NCI-H1092 treated with DMSO at 0.1 percent for 48 hours (cell line): ENCODE data around the gene ZNHIT1.

ENCODE experiments used
- DNase-seq: peaks from one replicate; lab custom pipeline; 2025; lab: John Stamatoyannopoulos, UW

The ZNHIT1 gene

GRCh38 chr7:101218236-101219125, 516 bp downstream of the ZNHIT1 start:
- DNase-seq, result no peak

DNA sequence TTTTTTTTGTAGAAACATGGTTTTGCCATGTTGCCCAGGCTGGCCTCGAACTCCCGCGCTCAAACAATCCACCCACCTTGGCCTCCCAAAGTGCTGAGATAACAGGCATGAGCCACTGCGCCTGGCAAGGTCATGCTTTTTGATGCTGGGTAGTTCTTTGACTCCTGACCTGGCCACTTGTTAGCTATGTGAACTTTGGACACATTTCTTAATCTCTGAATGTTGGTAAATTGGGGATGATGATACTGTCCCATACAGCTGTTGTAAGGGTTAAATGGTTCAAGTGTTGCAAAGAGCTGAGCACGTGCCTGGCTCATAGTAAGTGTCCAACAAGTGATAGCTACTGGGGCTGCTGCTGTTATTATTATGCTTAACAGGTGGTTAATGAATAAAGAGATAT, 2.3 kb downstream of the ZNHIT1 start:
- DNase-seq, result no peak

DNA sequence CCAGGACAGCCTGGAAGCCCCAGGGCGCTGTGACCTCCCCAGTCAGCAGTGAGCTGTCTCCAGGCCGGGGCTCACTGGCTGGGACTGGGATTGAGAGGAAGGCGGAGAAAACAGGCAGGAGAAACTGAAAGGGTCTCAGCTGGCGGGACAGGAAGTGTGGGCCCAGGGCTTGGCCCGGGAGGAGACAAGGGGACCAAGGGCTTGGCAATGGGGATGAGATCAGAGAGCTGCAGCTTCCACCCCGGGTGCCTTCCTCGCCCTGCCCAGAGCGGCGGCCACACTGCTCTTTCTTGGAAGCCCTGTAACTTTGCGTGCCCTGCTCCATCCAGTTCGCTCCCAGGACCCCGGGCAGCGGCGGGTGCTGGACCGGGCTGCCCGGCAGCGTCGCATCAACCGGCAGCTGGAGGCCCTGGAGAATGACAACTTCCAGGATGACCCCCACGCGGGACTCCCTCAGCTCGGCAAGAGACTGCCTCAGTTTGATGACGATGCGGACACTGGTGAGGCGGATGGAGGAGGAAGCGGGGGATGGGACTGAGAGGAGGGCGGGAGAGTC, 4.4 kb downstream of the ZNHIT1 start:
- DNase-seq, result no peak

DNA sequence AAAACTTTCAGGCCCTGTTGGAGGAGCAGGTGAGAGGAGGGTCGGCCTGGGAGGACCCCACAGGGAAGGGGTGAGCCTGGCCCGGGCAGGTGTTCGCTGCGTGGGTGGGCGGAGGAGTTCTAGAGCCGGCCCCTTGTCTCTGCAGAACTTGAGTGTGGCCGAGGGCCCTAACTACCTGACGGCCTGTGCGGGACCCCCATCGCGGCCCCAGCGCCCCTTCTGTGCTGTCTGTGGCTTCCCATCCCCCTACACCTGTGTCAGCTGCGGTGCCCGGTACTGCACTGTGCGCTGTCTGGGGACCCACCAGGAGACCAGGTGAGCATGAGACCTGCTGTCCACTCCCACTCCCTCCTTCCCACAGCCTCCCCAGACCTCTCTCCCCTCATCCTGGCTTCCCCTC, 5.6 kb downstream of the ZNHIT1 start:
- DNase-seq, result no peak

GRCh38 chr7:101225650-101226049, 7.7 kb downstream of the ZNHIT1 start:
- no peak for DNase-seq

- DNase-seq, result no peak
Observed at GRCh38 chr7:101226721-101227120, 8.8 kb downstream of the ZNHIT1 start.

DNA sequence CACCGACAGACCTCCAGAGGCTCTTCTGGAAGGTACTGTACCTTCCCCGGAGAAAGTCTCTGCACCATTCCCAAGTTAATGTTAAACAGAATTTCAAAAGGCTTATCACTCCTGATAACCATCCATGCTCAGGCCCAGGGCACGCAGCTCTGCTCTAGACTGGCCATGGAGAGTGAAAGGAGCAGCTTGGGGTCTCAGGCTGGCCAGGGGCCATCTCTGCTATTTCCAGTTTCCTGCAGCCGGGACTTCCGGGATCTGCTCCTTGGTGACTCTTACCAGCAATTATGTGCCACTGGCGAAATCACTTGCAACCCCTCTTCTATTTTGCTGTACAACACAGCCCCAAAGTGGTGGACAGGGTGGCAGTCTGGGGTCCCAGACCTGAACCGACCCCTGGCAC, 13.7 kb downstream of the ZNHIT1 start:
- no peak for DNase-seq

- DNase-seq, result no peak
Observed at GRCh38 chr7:101232141-101232850, 14.3 kb downstream of the ZNHIT1 start.

- no peak for DNase-seq
Observed at GRCh38 chr7:101233907-101234547, 16.1 kb downstream of the ZNHIT1 start.

DNA sequence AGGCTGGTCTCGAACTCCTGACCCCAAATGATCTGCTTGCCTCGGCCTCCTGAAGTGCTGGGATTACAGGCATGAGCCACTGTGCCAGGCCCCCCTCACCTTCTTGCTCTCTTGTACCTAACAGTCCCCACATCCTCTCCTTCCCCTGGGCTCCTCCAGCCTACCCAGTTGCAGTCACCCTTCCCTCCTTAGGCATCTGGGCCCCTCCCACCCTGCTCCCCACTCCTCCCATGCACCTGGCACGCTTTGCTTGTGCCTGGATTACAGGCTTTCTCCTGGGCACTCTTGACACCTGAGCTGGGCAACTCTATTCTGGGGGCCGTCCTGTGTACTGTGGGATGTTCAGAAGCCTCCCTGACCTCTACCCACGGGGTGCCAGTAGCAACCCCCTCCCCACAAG, 16.7 kb downstream of the ZNHIT1 start:
- no peak for DNase-seq

DNA sequence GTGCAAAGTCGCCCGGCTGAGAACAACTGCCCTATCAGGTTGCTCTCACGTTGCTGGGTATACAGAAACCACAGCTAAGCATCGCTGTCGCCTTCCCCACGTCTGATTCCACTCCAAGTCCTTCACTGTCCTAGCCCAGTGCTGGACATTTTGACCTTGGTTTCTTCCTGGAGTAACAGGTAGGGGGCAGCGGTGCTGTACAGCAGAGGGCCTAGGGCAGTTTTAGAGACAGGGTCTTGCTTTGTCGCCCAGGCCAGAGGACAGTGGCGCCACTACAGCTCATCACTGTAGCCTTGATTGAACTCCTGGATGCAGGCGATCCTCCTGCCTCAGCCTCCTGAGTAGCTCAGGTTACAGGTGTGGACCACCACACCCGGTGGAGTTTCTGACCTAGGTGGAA, 17.1 kb downstream of the ZNHIT1 start:
- no peak for DNase-seq

DNA sequence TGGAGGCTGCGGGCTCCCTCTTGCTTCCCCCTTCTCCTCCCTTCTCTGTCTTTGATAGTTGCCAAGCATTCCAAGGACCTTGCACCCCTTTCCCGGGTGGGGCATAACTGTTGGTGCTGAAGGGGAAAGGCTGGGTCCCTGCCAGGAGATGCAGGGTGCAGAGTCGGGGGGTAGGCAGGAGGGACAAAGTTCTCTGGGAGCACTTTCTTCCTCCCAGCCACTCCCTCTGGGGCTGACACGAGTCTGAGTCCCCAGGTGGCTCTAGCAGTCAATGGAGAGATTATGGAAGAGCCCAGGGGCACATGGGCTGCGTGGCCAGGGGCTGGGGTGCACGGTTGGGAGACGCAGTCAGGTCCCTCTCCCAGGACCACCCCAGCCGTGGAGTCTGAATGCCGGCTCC, 17.6 kb downstream of the ZNHIT1 start:
- no peak for DNase-seq

DNA sequence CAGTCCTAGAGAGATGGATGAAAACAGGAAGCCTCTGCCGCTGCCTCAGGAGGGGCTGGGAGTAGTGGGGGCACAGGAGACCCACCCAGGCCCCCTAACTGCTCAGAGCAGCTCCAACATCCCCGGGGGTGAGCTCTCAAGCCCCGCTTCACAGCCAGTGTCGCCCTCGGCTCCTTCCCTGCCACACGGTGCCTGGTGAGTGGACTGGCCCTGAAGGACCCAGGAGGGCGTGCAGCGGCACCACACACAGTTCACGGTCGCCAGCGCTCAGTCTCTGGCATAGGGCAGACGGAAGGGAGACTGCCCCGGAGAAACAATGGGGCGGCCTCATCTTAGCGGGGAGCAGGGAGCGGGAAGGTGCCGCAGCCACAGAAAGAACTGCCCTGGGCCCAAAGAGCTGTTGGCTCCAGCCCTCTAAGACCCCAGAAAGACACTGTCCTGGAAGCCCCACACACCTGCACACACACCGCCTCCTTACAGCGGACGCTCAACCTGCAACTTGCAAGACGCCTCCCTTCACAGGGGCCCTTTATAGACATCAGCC, 18.4 kb downstream of the ZNHIT1 start:
- DNase-seq, result no peak

DNA sequence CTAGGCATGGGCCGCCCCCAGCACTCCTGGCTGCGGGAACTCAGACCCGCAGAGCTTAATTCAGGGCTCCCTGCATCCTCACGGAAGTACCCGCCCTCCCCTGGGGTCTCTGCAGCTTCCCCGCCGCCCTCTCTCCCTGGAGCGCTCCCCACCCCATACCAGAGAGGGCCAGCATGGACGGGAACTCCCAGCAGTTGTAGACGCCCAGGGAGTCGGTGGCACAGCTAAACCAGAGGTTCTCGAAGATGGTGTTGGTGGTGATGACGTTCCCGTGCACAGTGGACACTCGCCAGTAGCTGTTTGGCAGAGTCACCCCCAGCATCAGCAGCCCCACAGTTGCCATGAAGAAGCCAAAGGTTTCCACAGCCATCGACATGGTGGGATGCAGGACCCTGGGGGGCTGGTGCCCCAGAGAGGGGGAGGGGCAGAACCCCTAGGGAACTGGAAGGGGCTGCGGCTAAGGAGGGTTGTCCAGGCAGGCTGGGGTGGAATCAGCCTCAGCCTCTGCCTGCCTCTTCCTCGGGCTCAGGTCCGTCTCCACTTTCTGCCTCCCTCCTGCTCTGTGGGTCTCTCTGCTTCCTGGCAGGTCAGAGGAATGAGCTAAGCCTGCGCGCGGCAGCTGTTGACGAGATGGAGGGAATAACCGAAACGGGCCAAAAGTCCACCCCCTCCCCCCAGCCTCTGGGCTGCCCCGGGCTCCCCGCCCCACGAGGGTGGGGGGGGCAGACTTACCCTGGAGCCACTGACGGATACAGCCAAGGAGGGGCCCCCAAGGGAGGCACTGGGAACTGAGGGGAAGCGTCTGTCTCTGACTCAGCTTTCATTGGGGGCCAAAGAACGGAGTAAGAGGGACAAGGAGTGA, 19.5 kb downstream of the ZNHIT1 start, which contains the start of gene CLDN15:
Gene CLDN15, minus strand, starts transcription at position 597 of the 862 bp plus-strand sequence. Its CDS starts 221 bp downstream, at position 376.
- no peak for DNase-seq

GRCh38 chr7:101238226-101239182, 20.5 kb downstream of the ZNHIT1 start:
- DNase-seq, result no peak

DNA sequence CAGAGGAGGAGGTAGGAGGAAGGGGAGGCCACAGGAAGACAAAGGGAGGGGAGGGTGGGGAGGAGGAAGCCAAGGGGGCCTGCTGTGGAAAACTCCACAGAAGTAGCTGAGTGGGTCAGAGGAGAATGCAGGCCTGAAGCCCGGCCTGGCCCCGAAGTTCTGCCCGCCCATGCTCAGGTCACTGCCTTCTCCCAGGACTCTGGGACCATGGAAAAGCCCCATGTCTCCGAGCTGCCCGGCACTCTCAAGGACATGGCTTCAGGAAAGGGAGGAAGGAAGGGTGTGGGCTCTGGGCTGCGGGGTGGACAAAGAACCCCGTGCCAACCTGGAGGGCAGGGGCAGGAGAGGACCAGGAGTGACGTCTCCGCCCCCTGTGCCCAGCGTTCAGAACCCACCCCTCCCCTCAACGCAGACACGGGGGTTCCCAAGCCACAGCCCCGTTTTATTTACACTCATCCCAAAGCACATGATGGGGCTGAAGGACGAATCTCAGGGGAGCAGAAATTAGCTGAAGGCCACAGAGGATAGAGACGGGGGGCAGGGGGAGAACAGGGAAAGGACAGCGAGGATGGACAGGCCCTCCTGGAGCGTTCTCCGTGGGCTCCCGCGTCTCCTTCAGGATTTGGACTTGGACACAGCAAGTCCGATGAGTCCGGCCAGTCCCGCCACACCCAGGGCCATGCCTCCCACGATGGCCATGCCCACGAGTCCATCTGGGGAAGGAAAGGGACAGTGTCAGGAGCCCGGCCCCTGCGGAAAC, 21.4 kb downstream of the ZNHIT1 start:
- DNase-seq, result no peak

- DNase-seq, result no peak
Observed at GRCh38 chr7:101239951-101240220, 21.9 kb downstream of the ZNHIT1 start.

DNA sequence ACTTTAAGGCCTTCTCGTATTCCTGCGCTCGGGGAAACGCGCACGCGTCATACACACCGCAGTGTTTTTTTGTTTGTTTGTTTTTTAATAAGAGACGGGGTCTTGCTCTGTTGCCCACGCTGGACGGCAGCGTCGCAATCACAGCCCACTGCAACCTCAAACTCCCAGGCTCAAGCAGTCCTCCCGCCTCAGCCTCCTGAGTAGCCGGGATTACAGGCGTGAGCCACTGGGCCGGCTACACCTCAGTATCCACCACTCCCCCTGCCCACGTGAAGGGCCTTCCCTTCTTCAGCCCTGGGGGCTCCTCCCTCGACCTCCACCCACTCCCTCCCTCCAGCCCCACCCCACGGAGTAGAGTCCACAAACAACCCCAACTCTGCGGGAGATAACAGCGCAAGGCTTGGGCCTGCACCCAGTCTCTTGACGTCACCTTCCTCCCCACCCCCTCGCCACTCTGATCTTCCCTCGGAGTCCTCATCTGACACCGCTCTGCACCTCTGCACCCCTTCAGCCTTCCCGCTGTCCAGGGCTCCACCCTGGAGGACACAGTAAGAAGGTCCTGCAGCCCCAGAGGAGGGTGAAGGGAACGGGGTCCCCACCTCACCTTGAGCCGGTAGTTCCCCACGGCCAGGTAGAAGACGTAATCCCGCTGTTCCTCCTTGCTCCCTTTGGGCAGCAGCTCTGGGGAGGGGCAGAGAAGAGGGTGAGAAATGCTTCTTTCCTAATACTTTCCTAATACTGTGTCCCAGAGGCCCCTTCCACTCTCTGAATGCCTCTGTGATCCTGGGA, 22.5 kb downstream of the ZNHIT1 start:
- DNase-seq, result no peak

DNA sequence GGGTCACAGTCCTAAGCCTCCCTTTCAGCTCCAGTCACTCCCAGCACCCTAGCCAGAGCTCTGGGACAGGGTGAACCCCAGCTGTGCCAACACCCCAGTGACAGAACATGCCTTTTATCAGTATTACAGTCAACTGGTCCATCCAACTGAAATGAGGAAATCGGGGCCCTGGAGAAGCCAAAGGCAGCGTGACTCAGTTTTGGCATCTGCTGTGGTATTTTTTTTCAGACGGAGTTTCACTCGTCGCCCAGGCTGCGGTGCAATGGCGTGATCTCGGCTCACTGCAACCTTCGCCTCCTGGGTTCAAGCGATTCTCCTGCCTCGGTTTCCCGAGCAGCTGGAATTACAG, 23.0 kb downstream of the ZNHIT1 start:
- no peak for DNase-seq
